ENCODE data around the gene INAVA. TPM values are rescaled to one million over a fixed set of nuclear protein-coding genes. Genes with fewer than 3 reads are reported as not detected.

INAVA gene
- total RNA-seq, 1 experiment from 2014 or later, result 36.8 TPM

- Mint-ChIP-seq H3K27me3 (ENCODE audit: low read depth) (no peaks in the 10 kb centered on the region), H3K36me3 (ENCODE audit: insufficient read depth in 1 of 3, low read depth in 3 of 3) (peaks cover 26 to 44% (median 43%) of the 10 kb centered on the region in 3 experiments; a peak in 6 of 7 replicates), H3K9me3 (no peaks in the 10 kb centered on the region; a peak in 1 of 5 replicates), H3K4me3 (no peak overlapping the region), H3K4me1 (peaks cover 48 to 55% of the 10 kb centered on the region in 2 experiments), H3K27ac (peak overlapping the region in 1 of 3 experiments; percentile 44; a peak in 1 of 7 replicates)
- no peak overlapping the region for H3K18ac ChIP-seq (ENCODE audit: insufficient read length, low read depth, low read length)
- no peak overlapping the region for H2BK15ac ChIP-seq (ENCODE audit: low read depth, low read length)
- H4K8ac ChIP-seq (replicated peaks; ENCODE audit: insufficient read length, low read depth, low read length), result no peak overlapping the region
- H3K27me3 ChIP-seq (ENCODE audit: insufficient read depth, low read length), result no peaks in the 10 kb centered on the region
- peaks cover 2% of the 10 kb centered on the region for H4K20me1 ChIP-seq (ENCODE audit: control insufficient read depth, insufficient read depth, insufficient read length)
- peaks cover 18% of the 10 kb centered on the region; the same call in 1 of the 2 replicates for H3K4me1 ChIP-seq (ENCODE audit: insufficient read depth, low read length)
- H2AFZ ChIP-seq (ENCODE audit: low read length), result no peak overlapping the region
- no peak overlapping the region for H3K27ac ChIP-seq (ENCODE audit: insufficient read length, low read depth, low read length)
- no peak overlapping the region for H3K4me2 ChIP-seq (ENCODE audit: insufficient read depth, insufficient read length, low read length)
- peaks cover 22% of the 10 kb centered on the region; the same call in 1 of the 2 replicates for H3K79me2 ChIP-seq (ENCODE audit: insufficient read depth, low read length)
- H3K23me2 ChIP-seq (ENCODE audit: insufficient read length, low read depth, low read length, poor library complexity, severe bottlenecking), result peaks cover 12% of the 10 kb centered on the region
- H3K23ac ChIP-seq (ENCODE audit: insufficient read length, low read depth, low read length), result no peak overlapping the region
- no peak overlapping the region for H3K14ac ChIP-seq (ENCODE audit: insufficient read depth, low read length)
- no peak overlapping the region for H3T11ph ChIP-seq (ENCODE audit: low read length)
- no peak for TF ChIP-seq CTCF (conservative IDR thresholded peaks at IDR 0.05)
- H2BK12ac ChIP-seq (ENCODE audit: insufficient read length, low read depth, low read length), result no peak overlapping the region
- no peak overlapping the region for H3K4ac ChIP-seq (ENCODE audit: low read depth, low read length)
- no peak overlapping the region for H3K56ac ChIP-seq (ENCODE audit: insufficient read length, low read depth, low read length)
- no peak for DNase-seq
- no peak overlapping the region for H3K9ac ChIP-seq (ENCODE audit: extremely low read depth, insufficient read length, low read length)
- no peak overlapping the region for H4K91ac ChIP-seq (ENCODE audit: insufficient read length, low read depth, low read length)
- H3K9me3 ChIP-seq (ENCODE audit: control insufficient read depth, low read depth, low read length), result no peaks in the 10 kb centered on the region
- H4K5ac ChIP-seq (ENCODE audit: insufficient read length, low read depth, low read length), result no peak overlapping the region
- H2BK5ac ChIP-seq (ENCODE audit: insufficient read length, low read length), result no peak overlapping the region
- H2BK120ac ChIP-seq (ENCODE audit: low read depth, low read length, poor library complexity, severe bottlenecking), result no peak overlapping the region
- no peak overlapping the region for H2AK5ac ChIP-seq (ENCODE audit: insufficient read length, low read length)
- peaks cover 7% of the 10 kb centered on the region for H3K79me1 ChIP-seq (ENCODE audit: insufficient read depth, low read depth, low read length, poor library complexity, severe bottlenecking)
- H2BK20ac ChIP-seq (ENCODE audit: low read depth, low read length, poor library complexity, severe bottlenecking), result no peak overlapping the region
- WGBS (ENCODE audit: extremely low coverage, insufficient read length, low lambda C conversion rate), result no CpG with 5 or more reads among the region's 5 CpGs
These were observed 2.6 kb downstream of the INAVA start for GRCh38 chr1:200897259-200897658.

All from H9 (cell line).